C4-2B (cell line): ENCODE measurements around the gene ODR4.
A peak's percentile ranks its signal among the peaks of the same experiment; 100 is the strongest.

ENCODE experiments used
- ZFX ChIP-seq: fragments of 450-650 bp; IDR thresholded peaks from 2 replicates; pipeline ENCODE4 v1.6.1; 2017
- TF ChIP-seq, protein P1 (sequence below): fragments of 450-650 bp; conservative IDR thresholded peaks from 2 replicates; pipeline ENCODE4 v1.5.1; 2017; ENCODE audit warnings: mild to moderate bottlenecking

DNA sequence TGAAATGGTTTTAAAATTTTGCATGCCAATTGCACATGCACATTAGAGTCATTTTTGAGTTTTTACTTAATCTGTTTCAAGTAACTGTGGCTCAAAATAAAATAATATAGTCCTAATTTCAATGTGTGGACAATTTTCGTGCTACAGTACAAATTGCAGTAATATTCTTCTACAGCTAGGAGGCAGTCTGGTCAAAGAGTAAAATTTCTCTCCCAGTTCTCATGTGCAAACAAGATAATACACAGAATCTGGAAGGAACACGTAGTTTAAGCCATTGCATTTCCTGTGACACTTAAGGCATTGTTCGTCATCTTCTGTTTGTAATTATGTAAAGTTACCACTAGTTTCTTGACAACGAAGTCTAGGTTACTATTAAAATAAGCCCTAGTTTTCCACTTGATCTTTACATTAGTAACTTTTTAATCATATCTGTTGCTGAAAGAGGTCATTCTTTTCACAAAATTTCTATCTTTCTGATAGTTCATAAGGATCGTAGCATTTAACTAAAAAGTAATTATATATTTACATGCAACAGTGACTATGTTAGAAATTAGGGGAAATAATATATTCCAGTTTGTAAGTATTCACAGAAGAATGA is 28.9 kb downstream of the ODR4 start:
- TF ChIP-seq, protein P1, sequence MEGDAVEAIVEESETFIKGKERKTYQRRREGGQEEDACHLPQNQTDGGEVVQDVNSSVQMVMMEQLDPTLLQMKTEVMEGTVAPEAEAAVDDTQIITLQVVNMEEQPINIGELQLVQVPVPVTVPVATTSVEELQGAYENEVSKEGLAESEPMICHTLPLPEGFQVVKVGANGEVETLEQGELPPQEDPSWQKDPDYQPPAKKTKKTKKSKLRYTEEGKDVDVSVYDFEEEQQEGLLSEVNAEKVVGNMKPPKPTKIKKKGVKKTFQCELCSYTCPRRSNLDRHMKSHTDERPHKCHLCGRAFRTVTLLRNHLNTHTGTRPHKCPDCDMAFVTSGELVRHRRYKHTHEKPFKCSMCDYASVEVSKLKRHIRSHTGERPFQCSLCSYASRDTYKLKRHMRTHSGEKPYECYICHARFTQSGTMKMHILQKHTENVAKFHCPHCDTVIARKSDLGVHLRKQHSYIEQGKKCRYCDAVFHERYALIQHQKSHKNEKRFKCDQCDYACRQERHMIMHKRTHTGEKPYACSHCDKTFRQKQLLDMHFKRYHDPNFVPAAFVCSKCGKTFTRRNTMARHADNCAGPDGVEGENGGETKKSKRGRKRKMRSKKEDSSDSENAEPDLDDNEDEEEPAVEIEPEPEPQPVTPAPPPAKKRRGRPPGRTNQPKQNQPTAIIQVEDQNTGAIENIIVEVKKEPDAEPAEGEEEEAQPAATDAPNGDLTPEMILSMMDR = peak; percentile 94
- TF ChIP-seq ZFX = no peak
